IPS-15b (cell line): ENCODE results near the gene KCTD3.

Experiments
- H3K27me3 ChIP-seq: one replicate; pipeline ENCODE4 v1.6.1; 2013; ENCODE audit warnings: low read length; ENCODE audit not compliant: control insufficient read depth, insufficient read depth
- H3K36me3 ChIP-seq: one replicate; pipeline ENCODE4 v1.6.1; 2013; ENCODE audit warnings: low read length; ENCODE audit not compliant: control insufficient read depth, insufficient read depth
- H3K4me1 ChIP-seq: one replicate; pipeline ENCODE4 v1.6.1; 2013; ENCODE audit warnings: mild to moderate bottlenecking, low read length; ENCODE audit not compliant: control insufficient read depth, insufficient read depth
- H3K4me3 ChIP-seq: one replicate; pipeline ENCODE4 v1.5.1; 2013; ENCODE audit warnings: low read depth, low read length
- H3K9ac ChIP-seq: one replicate; pipeline ENCODE4 v1.6.1; 2013; ENCODE audit warnings: low read depth, mild to moderate bottlenecking, low read length
- H3K9me3 ChIP-seq: one replicate; pipeline ENCODE4 v1.6.1; 2013; ENCODE audit warnings: mild to moderate bottlenecking, low read length; ENCODE audit not compliant: control insufficient read depth, insufficient read depth

KCTD3 gene

DNA sequence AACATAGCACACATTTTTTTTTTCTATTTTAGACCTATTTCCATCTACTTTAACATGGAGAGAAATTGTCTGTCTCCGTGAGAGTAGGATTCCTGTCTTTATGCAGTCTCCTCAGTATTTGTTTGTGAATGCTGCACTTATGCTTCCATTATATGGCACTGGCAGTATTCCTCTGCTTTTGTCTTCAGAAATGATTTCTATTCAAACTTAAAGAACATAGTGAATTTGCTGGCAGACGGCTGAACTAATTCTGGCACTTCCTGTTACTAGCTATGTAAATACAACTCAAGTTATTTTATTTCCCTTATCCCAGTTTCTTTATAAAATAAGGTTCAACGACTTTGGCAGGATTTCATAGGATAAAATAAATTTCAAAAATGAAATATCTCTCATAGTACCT, 45.3 kb downstream of the KCTD3 start:
- Histone ChIP-seq H3K9ac (no peak overlapping the region), H3K27me3 (no peaks in the 10 kb centered on the region), H3K4me1 (no peaks in the 10 kb centered on the region), H3K4me3 (no peak overlapping the region), H3K9me3 (no peaks in the 10 kb centered on the region), H3K36me3 (no peaks in the 10 kb centered on the region)

DNA sequence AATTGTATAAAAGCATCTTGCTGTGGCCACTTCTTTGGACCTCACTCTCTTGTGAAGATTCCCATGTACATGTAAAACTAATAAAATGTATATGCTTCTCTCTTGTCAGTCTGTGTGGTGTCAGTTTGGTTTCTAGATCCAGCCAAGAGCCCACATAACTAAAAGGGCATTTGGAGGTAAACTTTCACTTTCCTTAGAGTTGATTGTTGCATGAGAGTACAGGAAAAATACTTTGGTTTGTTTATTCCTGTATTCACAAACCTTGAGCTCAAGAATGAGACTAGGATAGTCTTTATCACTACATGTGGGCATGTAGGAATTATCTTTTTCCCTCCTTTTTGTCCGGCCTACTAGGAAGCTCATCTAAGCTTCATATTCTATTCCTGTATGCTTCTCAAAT, 50.9 kb downstream of the KCTD3 start:
- Histone ChIP-seq H3K4me1 (no peaks in the 10 kb centered on the region), H3K36me3 (no peaks in the 10 kb centered on the region), H3K9me3 (no peaks in the 10 kb centered on the region), H3K4me3 (no peak overlapping the region), H3K27me3 (no peaks in the 10 kb centered on the region), H3K9ac (no peak overlapping the region)

DNA sequence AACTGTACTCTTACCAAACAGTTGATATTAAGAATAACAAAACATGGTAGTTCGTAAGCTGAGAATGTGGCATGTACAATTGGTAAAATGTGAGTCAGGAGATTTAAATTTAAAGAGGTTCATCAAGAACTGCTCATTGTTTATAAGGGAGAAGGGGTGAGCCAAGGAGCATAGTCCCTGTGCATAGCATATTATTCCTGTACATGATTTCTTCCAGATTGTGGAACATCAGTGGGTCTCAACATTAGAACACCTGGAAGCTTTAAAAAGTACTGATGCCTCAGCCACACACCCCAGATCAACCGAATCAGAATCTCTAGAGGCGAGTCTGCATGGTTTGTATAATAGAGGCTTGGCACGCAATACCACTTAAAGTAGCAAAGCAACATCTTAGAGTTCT, 56.1 kb downstream of the KCTD3 start:
- Histone ChIP-seq H3K9me3 (no peaks in the 10 kb centered on the region), H3K4me1 (no peaks in the 10 kb centered on the region), H3K4me3 (no peak overlapping the region), H3K27me3 (no peaks in the 10 kb centered on the region), H3K9ac (no peak overlapping the region), H3K36me3 (no peaks in the 10 kb centered on the region)

DNA sequence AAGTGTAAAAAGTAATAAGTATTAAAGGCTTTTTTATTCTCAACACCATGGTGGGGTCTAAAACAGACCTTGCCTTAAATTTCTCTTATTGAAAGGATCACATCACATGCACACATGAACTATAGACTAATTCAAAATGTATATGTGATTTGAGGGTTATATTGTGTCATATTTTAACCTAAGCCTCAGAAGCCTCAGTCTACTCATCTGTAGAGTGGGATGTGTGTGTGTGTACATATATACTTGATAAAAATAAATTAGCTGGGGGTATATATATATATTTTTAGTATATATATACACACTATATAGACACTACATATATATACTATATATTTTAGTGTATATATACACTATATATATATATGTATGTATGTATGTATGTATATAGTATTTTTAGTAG, 58.8 kb downstream of the KCTD3 start:
- Histone ChIP-seq H3K4me3 (no peak overlapping the region), H3K9me3 (no peaks in the 10 kb centered on the region), H3K9ac (no peak overlapping the region), H3K4me1 (no peaks in the 10 kb centered on the region), H3K36me3 (no peaks in the 10 kb centered on the region), H3K27me3 (no peaks in the 10 kb centered on the region)

DNA sequence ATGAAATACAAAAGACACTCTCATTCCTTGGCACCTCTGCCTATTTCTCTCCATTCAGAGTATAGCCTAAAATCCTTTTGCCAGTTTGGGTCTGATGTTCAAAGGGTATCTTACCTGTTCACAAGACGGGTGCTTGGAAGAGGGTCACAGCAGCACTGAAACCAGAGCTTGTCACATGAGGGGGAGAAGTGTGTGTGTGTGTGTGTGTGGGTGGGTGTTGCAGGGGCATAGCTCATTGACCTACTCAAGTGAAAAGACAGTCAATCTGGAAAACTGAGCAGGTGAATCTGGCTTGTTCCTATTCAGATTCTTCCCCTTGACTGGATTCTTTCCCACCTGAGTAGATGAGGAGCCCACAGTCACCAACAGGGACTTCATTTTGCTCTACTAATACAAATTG, 63.9 kb downstream of the KCTD3 start:
- no peaks in the 10 kb centered on the region for H3K27me3 ChIP-seq
- H3K4me1 ChIP-seq: no peaks in the 10 kb centered on the region
- no peak overlapping the region for H3K4me3 ChIP-seq
- no peak overlapping the region for H3K9ac ChIP-seq
- H3K9me3 ChIP-seq: no peaks in the 10 kb centered on the region
- no peaks in the 10 kb centered on the region for H3K36me3 ChIP-seq

DNA sequence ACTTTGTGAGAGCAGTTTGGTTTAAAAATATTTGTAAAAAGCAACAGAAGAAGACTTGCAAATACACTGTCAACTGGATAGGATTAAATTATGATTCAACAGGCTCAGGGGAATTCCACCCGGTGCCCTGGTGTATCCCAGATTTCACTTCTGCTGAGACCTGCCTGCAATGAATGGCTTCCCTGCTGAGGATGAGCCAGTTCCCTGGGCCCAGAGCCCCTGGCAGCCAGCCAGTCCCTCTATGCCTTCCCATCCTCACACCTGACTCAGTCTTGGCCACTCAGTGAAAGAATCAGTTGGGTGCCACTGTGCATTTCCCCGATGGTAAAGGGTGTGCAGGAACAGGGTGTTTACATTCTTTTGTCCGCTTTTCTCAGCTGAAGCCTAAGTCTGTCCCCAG, 64.4 kb downstream of the KCTD3 start:
- no peak overlapping the region for H3K4me3 ChIP-seq

DNA sequence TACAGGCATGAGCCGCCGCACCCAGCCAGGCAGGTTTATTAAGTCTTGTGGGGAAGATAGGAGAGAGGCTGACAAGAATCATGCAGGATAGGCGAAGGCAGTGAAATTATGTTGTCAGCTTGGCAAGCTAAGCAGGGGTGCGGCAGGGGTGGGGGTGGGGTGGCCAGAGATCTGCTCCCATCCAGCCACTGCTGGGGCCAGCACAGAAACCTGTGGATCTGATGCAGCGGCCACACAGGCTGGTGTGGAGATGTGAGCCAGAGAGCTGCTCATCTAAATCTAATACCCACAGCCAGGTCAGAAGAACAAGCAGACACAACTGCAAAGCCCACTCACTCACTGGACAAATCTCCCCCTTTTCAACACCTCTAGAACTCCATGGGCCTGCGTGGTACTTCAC, 68.7 kb downstream of the KCTD3 start:
- H3K4me3 ChIP-seq: no peak overlapping the region
- no peaks in the 10 kb centered on the region for H3K36me3 ChIP-seq
- no peak overlapping the region for H3K9ac ChIP-seq
- H3K27me3 ChIP-seq: no peaks in the 10 kb centered on the region
- H3K4me1 ChIP-seq: peaks cover 5% of the 10 kb centered on the region
- H3K9me3 ChIP-seq: no peaks in the 10 kb centered on the region

More for the DNA sequence above, 64.4 kb downstream of the KCTD3 start:
- H3K9me3 ChIP-seq: no peaks in the 10 kb centered on the region
- H3K4me1 ChIP-seq: no peaks in the 10 kb centered on the region
- no peaks in the 10 kb centered on the region for H3K36me3 ChIP-seq
- H3K9ac ChIP-seq: no peak overlapping the region
- H3K27me3 ChIP-seq: no peaks in the 10 kb centered on the region

DNA sequence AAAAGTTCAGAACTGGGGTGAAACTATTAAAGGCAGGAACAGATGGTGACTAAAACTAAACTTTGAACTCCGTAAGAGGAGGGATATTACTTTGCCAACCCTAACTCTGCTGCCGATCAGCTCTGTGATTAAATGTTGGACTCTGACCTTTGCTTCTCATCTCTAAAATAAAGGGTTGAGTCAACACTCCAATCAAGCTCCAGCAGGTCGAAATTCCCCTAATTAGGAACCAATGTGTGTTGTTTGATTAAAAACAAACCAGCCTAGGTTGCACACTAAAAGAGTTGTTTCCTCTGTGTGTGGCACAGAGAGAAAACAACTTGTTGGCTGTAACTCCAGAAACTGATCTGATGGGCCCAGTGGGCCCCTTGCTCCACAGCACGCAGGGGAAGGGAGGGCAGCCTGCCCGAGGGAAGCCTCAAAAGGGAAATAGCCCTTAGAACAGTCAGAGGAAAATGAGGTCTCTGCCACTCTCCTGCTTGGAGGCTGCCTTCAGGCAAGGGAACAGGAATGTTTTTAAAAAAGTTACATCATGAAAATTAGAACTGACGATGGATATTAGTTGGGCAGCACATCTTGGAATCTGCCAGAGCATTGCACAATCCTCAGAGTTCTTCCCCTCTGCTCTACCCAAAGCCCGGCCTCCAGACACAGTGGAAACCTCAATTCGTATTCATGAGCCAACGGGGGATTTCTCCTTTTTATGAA, 69.3 kb downstream of the KCTD3 start:
- Histone ChIP-seq H3K9me3 (no peaks in the 10 kb centered on the region), H3K4me3 (no peak overlapping the region), H3K27me3 (no peaks in the 10 kb centered on the region), H3K9ac (no peak overlapping the region), H3K36me3 (no peaks in the 10 kb centered on the region), H3K4me1 (peaks cover 5% of the 10 kb centered on the region)

DNA sequence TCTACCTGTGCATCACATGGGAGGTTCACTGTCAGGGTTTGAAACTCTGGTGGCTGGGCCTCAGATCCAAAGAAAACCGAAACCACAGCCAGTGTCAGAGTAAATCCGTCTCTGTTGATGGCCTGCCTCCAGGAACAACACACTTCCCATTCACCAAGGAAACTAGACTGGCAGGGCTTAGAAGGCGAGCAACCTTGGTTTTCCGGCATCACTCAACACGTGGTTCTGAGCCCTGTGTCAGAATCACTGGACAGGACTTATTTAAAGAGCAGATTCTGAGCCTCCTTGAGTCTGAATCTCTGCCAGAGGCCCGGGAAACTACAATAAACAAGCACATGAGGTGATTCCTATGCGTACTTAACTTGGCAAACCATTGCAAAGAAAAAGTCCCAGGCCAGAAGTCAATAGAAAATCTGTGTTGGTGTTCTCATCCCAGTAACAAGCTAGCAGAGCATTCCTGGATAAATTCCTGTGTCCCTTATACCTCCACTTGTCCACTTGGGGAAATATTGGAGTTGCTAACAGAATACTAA, 70.0 kb downstream of the KCTD3 start:
- H3K36me3 ChIP-seq: no peaks in the 10 kb centered on the region
- H3K27me3 ChIP-seq: no peaks in the 10 kb centered on the region
- no peak overlapping the region for H3K9ac ChIP-seq
- no peaks in the 10 kb centered on the region for H3K9me3 ChIP-seq
- peaks cover 5% of the 10 kb centered on the region for H3K4me1 ChIP-seq
- no peak overlapping the region for H3K4me3 ChIP-seq

DNA sequence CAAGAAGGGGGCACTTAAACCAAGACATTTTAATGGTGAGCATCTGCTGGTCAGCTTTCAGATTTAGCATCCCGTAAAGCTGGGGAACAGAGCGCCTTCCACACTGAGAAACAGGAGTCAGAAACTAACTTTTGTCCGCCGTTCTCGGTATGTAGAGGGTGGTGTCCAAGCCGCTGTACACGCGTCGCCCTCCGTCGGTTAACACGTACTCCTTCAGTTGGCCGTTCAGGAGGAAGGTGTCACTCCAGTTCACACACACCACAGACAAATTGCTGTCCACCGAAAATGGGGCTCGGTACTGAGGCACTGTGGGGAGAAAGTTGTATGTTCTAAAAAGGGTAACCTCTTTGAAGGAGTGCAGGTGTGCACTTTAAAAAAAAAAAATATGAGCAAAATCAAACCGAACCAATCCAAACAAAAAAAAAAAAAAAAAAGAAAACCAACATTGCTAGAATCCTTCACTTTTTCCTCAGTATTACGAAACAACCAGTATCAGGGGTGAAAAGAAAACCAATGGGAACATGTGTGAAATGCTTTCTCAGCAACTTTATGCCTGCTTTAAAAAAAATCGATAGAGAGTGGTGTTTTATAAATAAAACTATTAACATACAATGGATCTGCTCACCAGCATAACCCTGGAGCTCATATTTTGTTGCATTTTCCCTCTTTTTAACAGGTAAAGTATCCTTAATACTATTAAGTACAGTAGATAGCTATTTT, 73.5 kb downstream of the KCTD3 start:
- H3K4me1 ChIP-seq: peaks cover 5% of the 10 kb centered on the region
- no peak overlapping the region for H3K4me3 ChIP-seq
- no peaks in the 10 kb centered on the region for H3K27me3 ChIP-seq
- no peaks in the 10 kb centered on the region for H3K36me3 ChIP-seq
- no peaks in the 10 kb centered on the region for H3K9me3 ChIP-seq
- H3K9ac ChIP-seq: no peak overlapping the region

DNA sequence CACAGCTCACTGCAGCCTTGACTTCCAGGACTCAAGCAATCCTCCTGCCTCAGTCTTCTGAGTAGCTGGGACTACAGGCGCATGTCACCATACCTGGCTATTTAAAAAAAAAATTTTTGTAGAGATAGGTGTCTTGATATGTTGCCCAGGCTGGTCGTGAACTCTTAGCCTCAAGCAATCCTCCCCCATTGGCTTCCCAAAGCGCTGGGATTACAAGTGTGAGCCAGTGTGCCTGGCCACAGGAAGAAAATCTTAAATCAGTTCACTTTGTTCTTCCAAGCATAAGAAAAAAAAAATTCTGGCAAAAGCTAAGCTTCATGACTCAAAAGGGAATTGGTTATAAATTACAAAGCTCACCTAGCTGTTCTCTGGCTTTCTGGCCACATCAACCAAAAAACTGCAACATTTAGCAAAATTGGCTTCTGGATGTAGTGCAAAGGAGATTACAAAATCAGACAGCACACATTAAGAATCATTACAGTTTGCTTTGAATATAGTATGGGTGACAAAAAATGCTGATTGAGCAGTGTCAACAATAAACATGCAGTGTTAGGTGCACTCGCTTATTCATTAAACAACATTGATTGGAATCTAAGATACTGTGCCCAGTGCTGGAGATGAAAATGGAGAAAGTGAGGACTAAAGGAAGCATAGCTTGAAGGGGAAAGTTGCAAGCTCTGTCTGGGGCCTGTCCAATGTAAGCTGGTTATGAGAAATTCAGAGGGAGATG, 76.7 kb downstream of the KCTD3 start:
- H3K27me3 ChIP-seq: no peaks in the 10 kb centered on the region
- no peaks in the 10 kb centered on the region for H3K9me3 ChIP-seq
- H3K4me1 ChIP-seq: no peaks in the 10 kb centered on the region
- no peaks in the 10 kb centered on the region for H3K36me3 ChIP-seq
- no peak overlapping the region for H3K9ac ChIP-seq
- H3K4me3 ChIP-seq: no peak overlapping the region
